GM23338 (cell line): ENCODE data around the gene MAP3K15. TPM values are rescaled to one million over a fixed set of nuclear protein-coding genes. Genes with fewer than 3 reads are reported as not detected.

Experiments
- ATAC-seq: fragments of 200-7000 bp; cut with Tn5 transposase; 3 replicates; pipeline ENCODE4 v1.9.1; 2020
- DNase-seq: peaks from one replicate; pipeline ENCODE4 v3.0.0-alpha.2; 2015; ENCODE audit warnings: low spot score
- H2AFZ ChIP-seq: fragments of 200-600 bp; sonication (generic); 2 replicates; pipeline ENCODE4 v1.8.0; 2016; ENCODE audit warnings: antibody characterized with exemption, mild to moderate bottlenecking, moderate library complexity
- H3F3A ChIP-seq: fragments of 200-600 bp; sonication (generic); replicated peaks from 2 replicates; pipeline ENCODE4 v1.8.0; 2017; ENCODE audit warnings: antibody characterized with exemption, mixed run types, low read depth
- H3K27ac ChIP-seq: fragments of 200-600 bp; sonication (generic); 2 replicates; pipeline ENCODE4 v1.6.1; 2016; ENCODE audit warnings: low read depth
- H3K27me3 ChIP-seq: fragments of 200-600 bp; sonication (generic); 2 replicates; pipeline ENCODE4 v1.8.0; 2016; ENCODE audit warnings: mild to moderate bottlenecking, mixed run types, moderate library complexity; ENCODE audit not compliant: insufficient read depth
- H3K36me3 ChIP-seq: fragments of 200-600 bp; sonication (generic); 2 replicates; pipeline ENCODE4 v1.8.0; 2016; ENCODE audit warnings: mild to moderate bottlenecking; ENCODE audit not compliant: insufficient read depth
- H3K4me1 ChIP-seq: fragments of 200-600 bp; sonication (generic); 2 replicates; pipeline ENCODE4 v1.8.0; 2016; ENCODE audit warnings: mild to moderate bottlenecking, moderate library complexity; ENCODE audit not compliant: insufficient read depth
- H3K4me2 ChIP-seq: fragments of 200-600 bp; sonication (generic); 2 replicates; pipeline ENCODE4 v1.7.1; 2017; ENCODE audit warnings: mixed run types
- H3K4me3 ChIP-seq: fragments of 200-600 bp; sonication (generic); 2 replicates; pipeline ENCODE4 v1.6.1; 2016; ENCODE audit warnings: mixed run types
- H3K79me2 ChIP-seq: fragments of 200-600 bp; sonication (generic); replicated peaks from 2 replicates; pipeline ENCODE4 v1.8.0; 2017; ENCODE audit warnings: mild to moderate bottlenecking; ENCODE audit not compliant: insufficient read depth
- H3K9me2 ChIP-seq: fragments of 200-600 bp; sonication (generic); 2 replicates; pipeline ENCODE4 v1.8.0; 2017; ENCODE audit not compliant: insufficient read depth
- H4K20me1 ChIP-seq: fragments of 200-600 bp; sonication (generic); replicated peaks from 2 replicates; pipeline ENCODE4 v1.8.0; 2017; ENCODE audit warnings: mild to moderate bottlenecking; ENCODE audit not compliant: insufficient read depth
- H3K27ac Mint-ChIP-seq: 2 replicates; pipeline ENCODE4 v1.8.0; 2020; ENCODE audit warnings: inconsistent platforms, mild to moderate bottlenecking, moderate library complexity, mixed read lengths
- H3K27me3 Mint-ChIP-seq: 3 replicates; pipeline ENCODE4 v1.8.0; 2022; ENCODE audit warnings: low read depth, mild to moderate bottlenecking, moderate library complexity, mixed read lengths, inconsistent platforms; ENCODE audit not compliant: insufficient read depth, poor library complexity
- H3K36me3 Mint-ChIP-seq: 3 replicates; pipeline ENCODE4 v1.8.0; 2021; ENCODE audit warnings: low read depth, mild to moderate bottlenecking, inconsistent platforms, moderate library complexity, mixed read lengths
- H3K4me1 Mint-ChIP-seq: 3 replicates; pipeline ENCODE4 v1.8.0; 2020; ENCODE audit warnings: mild to moderate bottlenecking, inconsistent platforms, mixed read lengths
- H3K4me3 Mint-ChIP-seq: 3 replicates; pipeline ENCODE4 v1.8.0; 2021; ENCODE audit warnings: moderate library complexity, mild to moderate bottlenecking, inconsistent platforms, mixed read lengths
- H3K9me3 Mint-ChIP-seq: 3 replicates; pipeline ENCODE4 v1.8.0; 2020; ENCODE audit warnings: moderate library complexity, mild to moderate bottlenecking, inconsistent platforms, mixed read lengths
- CREB1 ChIP-seq: fragments of 250-450 bp; sonication (Bioruptor Pico); IDR thresholded peaks from 2 replicates; pipeline ENCODE4 v1.5.0; 2020; ENCODE audit warnings: low read depth, mild to moderate bottlenecking, moderate library complexity
- EZH2phosphoT487 ChIP-seq: fragments of 200-600 bp; sonication (generic); IDR thresholded peaks from one replicate; pipeline ENCODE4 v1.8.1; 2018; ENCODE audit warnings: antibody characterized with exemption; ENCODE audit not compliant: unreplicated experiment
- JUNB ChIP-seq: IDR thresholded peaks from one replicate; pipeline ENCODE4 v1.6.1; 2016; ENCODE audit warnings: antibody characterized with exemption; ENCODE audit not compliant: unreplicated experiment
- NANOG ChIP-seq: IDR thresholded peaks from 2 replicates; pipeline ENCODE4 v1.6.1; 2016; ENCODE audit warnings: antibody characterized with exemption, borderline replicate concordance
- POLR2AphosphoS5 ChIP-seq: IDR thresholded peaks from 2 replicates; pipeline ENCODE4 v1.6.1; 2016; ENCODE audit warnings: antibody characterized with exemption, low read depth
- STAT1 ChIP-seq: IDR thresholded peaks from one replicate; pipeline ENCODE4 v1.6.1; 2016; ENCODE audit warnings: antibody characterized with exemption; ENCODE audit not compliant: unreplicated experiment
- ZNF114 ChIP-seq: fragments of 250-450 bp; sonication (Bioruptor Pico); IDR thresholded peaks from 2 replicates; pipeline ENCODE4 v1.5.0; 2020; ENCODE audit warnings: mild to moderate bottlenecking, moderate library complexity
- ZNF331 ChIP-seq: fragments of 250-450 bp; sonication (Bioruptor Pico); IDR thresholded peaks from 2 replicates; pipeline ENCODE4 v1.5.0; 2020; ENCODE audit warnings: low read depth, mild to moderate bottlenecking, moderate library complexity
- polyA plus RNA-seq: library from polyadenylated mRNA; unstranded; fragments of >200 nt; fragmentation: Nextera tagmentation; extraction: Ambion mirVana; gene quantifications from 2 replicates; pipeline ENCODE4 v1.2.1, GENCODE V29; 2016
- total RNA-seq: library from RNA; depleted of rRNA; stranded (reverse); fragments of >200 nt; shearing (Covaris generic); gene quantifications from 2 replicates; pipeline ENCODE4 v1.2.3, GENCODE V29; 2014
- TF ChIP-seq, protein P1 (sequence below): IDR thresholded peaks from 2 replicates; pipeline ENCODE4 v1.6.1; 2016; ENCODE audit warnings: antibody characterized with exemption
- TF ChIP-seq, protein P2 (sequence below): fragments of 250-450 bp; sonication (Bioruptor Pico); IDR thresholded peaks from 2 replicates; pipeline ENCODE4 v1.5.0; 2020; ENCODE audit warnings: mild to moderate bottlenecking, moderate library complexity
- TF ChIP-seq, protein P3 (sequence below), 2 experiments: fragments of 200-600 bp in 1 of 2; sonication (generic) in 1 of 2; conservative IDR thresholded peaks; 2 replicates each; pipeline versions ENCODE4 v1.5.1 to v1.6.1; 2016 to 2017; ENCODE audit warnings: antibody characterized with exemption in 2 of 2, low read depth in 2 of 2, mild to moderate bottlenecking in 2 of 2, moderate library complexity in 1 of 2

MAP3K15 gene
- total and polyA plus RNA-seq, 2 experiments from 2014 or later: 0.40 to 3.1 TPM

DNA sequence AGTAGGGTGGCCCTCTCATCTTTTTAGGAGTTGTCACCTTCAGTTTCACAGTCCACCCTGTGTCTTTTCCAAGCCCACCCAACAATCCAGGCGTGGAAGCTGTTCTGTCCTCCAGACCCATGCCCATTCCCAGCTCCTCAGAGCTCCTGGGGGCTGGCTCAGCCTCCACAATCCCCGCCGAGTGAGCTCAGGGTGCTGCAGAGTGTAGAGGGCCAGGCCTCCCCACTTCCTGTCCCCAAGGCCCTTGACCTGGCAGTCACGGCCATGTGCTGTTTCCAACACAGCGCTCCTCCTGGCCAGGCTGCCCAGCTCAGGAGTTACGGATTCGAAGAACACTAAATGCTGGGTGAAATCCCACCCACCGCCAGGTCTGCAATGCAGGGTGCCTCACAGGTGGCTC, 139.8 kb downstream of the MAP3K15 start:
- Mint-ChIP-seq H3K9me3 (no peaks in the 10 kb centered on the region), H3K27ac (no peak overlapping the region), H3K4me1 (0 out of 3 replicates have a peak, but pooled peaks cover 2% of the 10 kb centered on the region), H3K27me3 (peaks cover 5% of the 10 kb centered on the region), H3K4me3 (no peak overlapping the region), H3K36me3 (no peaks in the 10 kb centered on the region)
- no peak for TF ChIP-seq ZNF114 (CRISPR knock-in tag)
- TF ChIP-seq NANOG: no peak
- TF ChIP-seq ZNF331 (CRISPR knock-in tag): no peak
- no peak for TF ChIP-seq EZH2phosphoT487
- TF ChIP-seq, protein P1, sequence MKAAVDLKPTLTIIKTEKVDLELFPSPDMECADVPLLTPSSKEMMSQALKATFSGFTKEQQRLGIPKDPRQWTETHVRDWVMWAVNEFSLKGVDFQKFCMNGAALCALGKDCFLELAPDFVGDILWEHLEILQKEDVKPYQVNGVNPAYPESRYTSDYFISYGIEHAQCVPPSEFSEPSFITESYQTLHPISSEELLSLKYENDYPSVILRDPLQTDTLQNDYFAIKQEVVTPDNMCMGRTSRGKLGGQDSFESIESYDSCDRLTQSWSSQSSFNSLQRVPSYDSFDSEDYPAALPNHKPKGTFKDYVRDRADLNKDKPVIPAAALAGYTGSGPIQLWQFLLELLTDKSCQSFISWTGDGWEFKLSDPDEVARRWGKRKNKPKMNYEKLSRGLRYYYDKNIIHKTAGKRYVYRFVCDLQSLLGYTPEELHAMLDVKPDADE: no peak
- no peak for TF ChIP-seq STAT1
- TF ChIP-seq CREB1 (CRISPR knock-in tag): no peak
- TF ChIP-seq, protein P2, sequence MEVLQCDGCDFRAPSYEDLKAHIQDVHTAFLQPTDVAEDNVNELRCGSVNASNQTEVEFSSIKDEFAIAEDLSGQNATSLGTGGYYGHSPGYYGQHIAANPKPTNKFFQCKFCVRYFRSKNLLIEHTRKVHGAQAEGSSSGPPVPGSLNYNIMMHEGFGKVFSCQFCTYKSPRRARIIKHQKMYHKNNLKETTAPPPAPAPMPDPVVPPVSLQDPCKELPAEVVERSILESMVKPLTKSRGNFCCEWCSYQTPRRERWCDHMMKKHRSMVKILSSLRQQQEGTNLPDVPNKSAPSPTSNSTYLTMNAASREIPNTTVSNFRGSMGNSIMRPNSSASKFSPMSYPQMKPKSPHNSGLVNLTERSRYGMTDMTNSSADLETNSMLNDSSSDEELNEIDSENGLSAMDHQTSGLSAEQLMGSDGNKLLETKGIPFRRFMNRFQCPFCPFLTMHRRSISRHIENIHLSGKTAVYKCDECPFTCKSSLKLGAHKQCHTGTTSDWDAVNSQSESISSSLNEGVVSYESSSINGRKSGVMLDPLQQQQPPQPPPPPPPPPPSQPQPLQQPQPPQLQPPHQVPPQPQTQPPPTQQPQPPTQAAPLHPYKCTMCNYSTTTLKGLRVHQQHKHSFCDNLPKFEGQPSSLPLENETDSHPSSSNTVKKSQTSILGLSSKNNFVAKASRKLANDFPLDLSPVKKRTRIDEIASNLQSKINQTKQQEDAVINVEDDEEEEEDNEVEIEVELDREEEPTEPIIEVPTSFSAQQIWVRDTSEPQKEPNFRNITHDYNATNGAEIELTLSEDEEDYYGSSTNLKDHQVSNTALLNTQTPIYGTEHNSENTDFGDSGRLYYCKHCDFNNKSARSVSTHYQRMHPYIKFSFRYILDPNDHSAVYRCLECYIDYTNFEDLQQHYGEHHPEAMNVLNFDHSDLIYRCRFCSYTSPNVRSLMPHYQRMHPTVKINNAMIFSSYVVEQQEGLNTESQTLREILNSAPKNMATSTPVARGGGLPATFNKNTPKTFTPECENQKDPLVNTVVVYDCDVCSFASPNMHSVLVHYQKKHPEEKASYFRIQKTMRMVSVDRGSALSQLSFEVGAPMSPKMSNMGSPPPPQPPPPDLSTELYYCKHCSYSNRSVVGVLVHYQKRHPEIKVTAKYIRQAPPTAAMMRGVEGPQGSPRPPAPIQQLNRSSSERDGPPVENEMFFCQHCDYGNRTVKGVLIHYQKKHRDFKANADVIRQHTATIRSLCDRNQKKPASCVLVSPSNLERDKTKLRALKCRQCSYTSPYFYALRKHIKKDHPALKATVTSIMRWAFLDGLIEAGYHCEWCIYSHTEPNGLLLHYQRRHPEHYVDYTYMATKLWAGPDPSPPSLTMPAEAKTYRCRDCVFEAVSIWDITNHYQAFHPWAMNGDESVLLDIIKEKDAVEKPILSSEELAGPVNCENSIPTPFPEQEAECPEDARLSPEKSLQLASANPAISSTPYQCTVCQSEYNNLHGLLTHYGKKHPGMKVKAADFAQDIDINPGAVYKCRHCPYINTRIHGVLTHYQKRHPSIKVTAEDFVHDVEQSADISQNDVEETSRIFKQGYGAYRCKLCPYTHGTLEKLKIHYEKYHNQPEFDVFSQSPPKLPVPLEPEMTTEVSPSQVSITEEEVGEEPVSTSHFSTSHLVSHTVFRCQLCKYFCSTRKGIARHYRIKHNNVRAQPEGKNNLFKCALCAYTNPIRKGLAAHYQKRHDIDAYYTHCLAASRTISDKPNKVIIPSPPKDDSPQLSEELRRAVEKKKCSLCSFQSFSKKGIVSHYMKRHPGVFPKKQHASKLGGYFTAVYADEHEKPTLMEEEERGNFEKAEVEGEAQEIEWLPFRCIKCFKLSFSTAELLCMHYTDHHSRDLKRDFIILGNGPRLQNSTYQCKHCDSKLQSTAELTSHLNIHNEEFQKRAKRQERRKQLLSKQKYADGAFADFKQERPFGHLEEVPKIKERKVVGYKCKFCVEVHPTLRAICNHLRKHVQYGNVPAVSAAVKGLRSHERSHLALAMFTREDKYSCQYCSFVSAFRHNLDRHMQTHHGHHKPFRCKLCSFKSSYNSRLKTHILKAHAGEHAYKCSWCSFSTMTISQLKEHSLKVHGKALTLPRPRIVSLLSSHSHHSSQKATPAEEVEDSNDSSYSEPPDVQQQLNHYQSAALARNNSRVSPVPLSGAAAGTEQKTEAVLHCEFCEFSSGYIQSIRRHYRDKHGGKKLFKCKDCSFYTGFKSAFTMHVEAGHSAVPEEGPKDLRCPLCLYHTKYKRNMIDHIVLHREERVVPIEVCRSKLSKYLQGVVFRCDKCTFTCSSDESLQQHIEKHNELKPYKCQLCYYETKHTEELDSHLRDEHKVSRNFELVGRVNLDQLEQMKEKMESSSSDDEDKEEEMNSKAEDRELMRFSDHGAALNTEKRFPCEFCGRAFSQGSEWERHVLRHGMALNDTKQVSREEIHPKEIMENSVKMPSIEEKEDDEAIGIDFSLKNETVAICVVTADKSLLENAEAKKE (CRISPR knock-in tag): no peak
- TF ChIP-seq, protein P3, sequence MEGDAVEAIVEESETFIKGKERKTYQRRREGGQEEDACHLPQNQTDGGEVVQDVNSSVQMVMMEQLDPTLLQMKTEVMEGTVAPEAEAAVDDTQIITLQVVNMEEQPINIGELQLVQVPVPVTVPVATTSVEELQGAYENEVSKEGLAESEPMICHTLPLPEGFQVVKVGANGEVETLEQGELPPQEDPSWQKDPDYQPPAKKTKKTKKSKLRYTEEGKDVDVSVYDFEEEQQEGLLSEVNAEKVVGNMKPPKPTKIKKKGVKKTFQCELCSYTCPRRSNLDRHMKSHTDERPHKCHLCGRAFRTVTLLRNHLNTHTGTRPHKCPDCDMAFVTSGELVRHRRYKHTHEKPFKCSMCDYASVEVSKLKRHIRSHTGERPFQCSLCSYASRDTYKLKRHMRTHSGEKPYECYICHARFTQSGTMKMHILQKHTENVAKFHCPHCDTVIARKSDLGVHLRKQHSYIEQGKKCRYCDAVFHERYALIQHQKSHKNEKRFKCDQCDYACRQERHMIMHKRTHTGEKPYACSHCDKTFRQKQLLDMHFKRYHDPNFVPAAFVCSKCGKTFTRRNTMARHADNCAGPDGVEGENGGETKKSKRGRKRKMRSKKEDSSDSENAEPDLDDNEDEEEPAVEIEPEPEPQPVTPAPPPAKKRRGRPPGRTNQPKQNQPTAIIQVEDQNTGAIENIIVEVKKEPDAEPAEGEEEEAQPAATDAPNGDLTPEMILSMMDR (conservative IDR thresholded peaks at IDR 0.05; ENCODE audit: low read depth in 2 of 2): no peak
- TF ChIP-seq JUNB: no peak
- TF ChIP-seq POLR2AphosphoS5: no peak
- Histone ChIP-seq H2AFZ (no peak overlapping the region), H3K27ac (no peak overlapping the region), H3K79me2 (no peaks in the 10 kb centered on the region), H3K27me3 (0 out of 2 replicates have a peak, but pooled peaks cover 3% of the 10 kb centered on the region), H3K4me2 (no peak overlapping the region), H4K20me1 (no peaks in the 10 kb centered on the region), H3K4me3 (no peak overlapping the region), H3F3A (no peaks in the 10 kb centered on the region), H3K4me1 (no peaks in the 10 kb centered on the region), H3K36me3 (no peaks in the 10 kb centered on the region), H3K9me2 (no peaks in the 10 kb centered on the region)
- DNase-seq: no peak
- no peak for ATAC-seq
